IMR-90 (cell line): ENCODE data around the gene CDH2. TPM values are rescaled to one million over a fixed set of nuclear protein-coding genes. Genes with fewer than 3 reads are reported as not detected.

ENCODE experiments used
- ATAC-seq: fragments of 200-7000 bp; cut with Tn5 transposase; 2 replicates; pipeline ENCODE4 v1.9.1; 2020; ENCODE audit warnings: low read depth, mild to moderate bottlenecking, moderate library complexity
- BruUV-seq: library from RNA; stranded (reverse); fragments of 400-500 nt; replicated peaks from 2 replicates; lab custom pipeline; 2021; lab: Mats Ljungman, UMichigan
- CTCF ChIA-PET: fragments of 300-600 bp; formaldehyde crosslinking; extraction: SDS; loops from one replicate; lab custom pipeline; 2021; ENCODE audit warnings: antibody characterized with exemption; lab: Yijun Ruan, JAX
- POLR2A ChIA-PET: fragments of 300-600 bp; sonication (Branson Sonifier 250); formaldehyde crosslinking; loops from one replicate; lab custom pipeline; 2022; ENCODE audit warnings: antibody characterized with exemption; ENCODE audit not compliant: unreplicated experiment; lab: Charles Lee
- DNase-seq: peaks from one replicate; pipeline ENCODE4 v3.0.0; 2013
- H2AFZ ChIP-seq: replicated peaks from 2 replicates; pipeline ENCODE3; 2013; ENCODE audit warnings: low read length, mild to moderate bottlenecking; ENCODE audit not compliant: poor library complexity
- H2AK5ac ChIP-seq: 2 replicates; pipeline ENCODE4 v1.6.1; 2013; ENCODE audit warnings: low read depth, low read length, inconsistent platforms
- H2AK9ac ChIP-seq: replicated peaks from 2 replicates; pipeline ENCODE3; 2013; ENCODE audit warnings: mild to moderate bottlenecking, low read depth, low read length, moderate library complexity; ENCODE audit not compliant: poor library complexity
- H2BK120ac ChIP-seq: 2 replicates; pipeline ENCODE4 v1.6.1; 2013; ENCODE audit warnings: low read depth, low read length, inconsistent platforms
- H2BK15ac ChIP-seq: 3 replicates; pipeline ENCODE4 v1.6.1; 2013; ENCODE audit warnings: low read depth, low read length, inconsistent platforms
- H2BK20ac ChIP-seq: 2 replicates; pipeline ENCODE4 v1.6.1; 2013; ENCODE audit warnings: low read depth, mild to moderate bottlenecking, inconsistent platforms, low read length, moderate library complexity
- H2BK5ac ChIP-seq: 2 replicates; pipeline ENCODE4 v1.6.1; 2013; ENCODE audit warnings: mild to moderate bottlenecking, low read depth, low read length, inconsistent platforms; ENCODE audit not compliant: poor library complexity, severe bottlenecking
- H3K14ac ChIP-seq: replicated peaks from 2 replicates; pipeline ENCODE4 v1.6.1; 2013; ENCODE audit warnings: low read depth, low read length, inconsistent platforms
- H3K18ac ChIP-seq: 2 replicates; pipeline ENCODE4 v1.6.1; 2013; ENCODE audit warnings: low read depth, low read length, control low read depth
- H3K23ac ChIP-seq: 2 replicates; pipeline ENCODE4 v1.6.1; 2013; ENCODE audit warnings: low read depth, low read length, inconsistent platforms
- H3K27ac ChIP-seq: 2 replicates; pipeline ENCODE4 v1.5.1; 2013; ENCODE audit warnings: mild to moderate bottlenecking, control low read depth, low read length; ENCODE audit not compliant: insufficient read depth
- H3K27me3 ChIP-seq: 2 replicates; pipeline ENCODE4 v1.6.1; 2013; ENCODE audit warnings: low read length; ENCODE audit not compliant: control insufficient read depth, insufficient read depth
- H3K36me3 ChIP-seq: 2 replicates; pipeline ENCODE4 v1.6.1; 2013; ENCODE audit warnings: low read length, mixed read lengths; ENCODE audit not compliant: control insufficient read depth, insufficient read depth
- H3K4ac ChIP-seq: 2 replicates; pipeline ENCODE4 v1.6.1; 2013; ENCODE audit warnings: low read depth, low read length, inconsistent platforms
- H3K4me1 ChIP-seq: 2 replicates; pipeline ENCODE4 v1.6.1; 2013; ENCODE audit warnings: low read length, mixed read lengths; ENCODE audit not compliant: control insufficient read depth, insufficient read depth
- H3K4me2 ChIP-seq: 2 replicates; pipeline ENCODE4 v1.6.1; 2013; ENCODE audit warnings: low read depth, mild to moderate bottlenecking, control low read depth, low read length, moderate library complexity
- H3K4me3 ChIP-seq: 2 replicates; pipeline ENCODE4 v1.5.1; 2013; ENCODE audit warnings: low read depth, mild to moderate bottlenecking, control low read depth, low read length, moderate library complexity; ENCODE audit not compliant: insufficient read depth
- H3K56ac ChIP-seq: 2 replicates; pipeline ENCODE4 v1.6.1; 2013; ENCODE audit warnings: low read length, inconsistent platforms; ENCODE audit not compliant: insufficient read depth; ENCODE audit errors: extremely low read depth
- H3K79me1 ChIP-seq, 2 experiments: 2 replicates each; pipeline ENCODE4 v1.6.1; 2013; ENCODE audit warnings: low read length in 2 of 2, inconsistent platforms in 1 of 2, low read depth in 1 of 2
- H3K9ac ChIP-seq: 2 replicates; pipeline ENCODE4 v1.6.1; 2013; ENCODE audit warnings: low read depth, low read length, control low read depth
- H3K9me1 ChIP-seq: 2 replicates; pipeline ENCODE4 v1.6.1; 2013; ENCODE audit warnings: low read length, inconsistent platforms; ENCODE audit not compliant: insufficient read depth
- H3K9me3 ChIP-seq: 2 replicates; pipeline ENCODE4 v1.6.1; 2013; ENCODE audit warnings: low read length; ENCODE audit not compliant: control insufficient read depth, insufficient read depth
- H4K20me1 ChIP-seq: 2 replicates; pipeline ENCODE4 v1.6.1; 2013; ENCODE audit warnings: low read length, inconsistent platforms; ENCODE audit not compliant: insufficient read depth
- H4K5ac ChIP-seq: 2 replicates; pipeline ENCODE4 v1.6.1; 2013; ENCODE audit warnings: mild to moderate bottlenecking, low read depth, low read length, control low read depth
- H4K8ac ChIP-seq, 2 experiments: 2 replicates each; pipeline ENCODE4 v1.6.1; 2013; ENCODE audit warnings: low read depth in 2 of 2, low read length in 2 of 2, control low read depth in 1 of 2, inconsistent platforms in 1 of 2
- H4K91ac ChIP-seq: 2 replicates; pipeline ENCODE4 v1.6.1; 2013; ENCODE audit warnings: low read depth, low read length, inconsistent platforms; ENCODE audit not compliant: insufficient read depth
- BHLHE40 ChIP-seq: fragments of 150-350 bp; IDR thresholded peaks from 2 replicates; pipeline ENCODE4 v1.6.1; 2016; ENCODE audit warnings: mild to moderate bottlenecking, low read depth, low read length
- CEBPB ChIP-seq: IDR thresholded peaks from 2 replicates; pipeline ENCODE4 v1.6.1; 2012; ENCODE audit warnings: low read depth, low read length, improper control_type of control experiment
- FOS ChIP-seq: fragments of 150-350 bp; IDR thresholded peaks from 2 replicates; pipeline ENCODE4 v1.6.1; 2016; ENCODE audit warnings: low read depth, low read length
- MAZ ChIP-seq: IDR thresholded peaks from 2 replicates; pipeline ENCODE4 v1.6.1; 2012; ENCODE audit warnings: low read depth, mild to moderate bottlenecking, low read length, improper control_type of control experiment, moderate library complexity, borderline replicate concordance
- NFE2L2 ChIP-seq: fragments of 150-350 bp; IDR thresholded peaks from 2 replicates; pipeline ENCODE4 v1.6.1; 2016; ENCODE audit warnings: low read depth, mild to moderate bottlenecking, low read length
- POLR2A ChIP-seq: IDR thresholded peaks from 2 replicates; pipeline ENCODE4 v1.6.1; 2012; ENCODE audit warnings: mild to moderate bottlenecking, low read depth, low read length
- RAD21 ChIP-seq: IDR thresholded peaks from 2 replicates; pipeline ENCODE4 v1.6.1; 2012; ENCODE audit warnings: low read length, improper control_type of control experiment
- RCOR1 ChIP-seq: IDR thresholded peaks from 2 replicates; pipeline ENCODE4 v1.6.1; 2012; ENCODE audit warnings: mild to moderate bottlenecking, low read length, improper control_type of control experiment; ENCODE audit not compliant: insufficient replicate concordance
- SMC3 ChIP-seq: fragments of 150-350 bp; IDR thresholded peaks from 2 replicates; pipeline ENCODE4 v1.6.1; 2016; ENCODE audit warnings: low read depth, mild to moderate bottlenecking, antibody characterized with exemption, low read length, moderate library complexity
- WGBS, 2 experiments: methylation state at CpG; one replicate each; pipeline versions ENCODE4 v1.1.5 to v1.1.7; 2013; ENCODE audit warnings: missing lambda C conversion rate in 2 of 2; ENCODE audit not compliant: insufficient read length in 1 of 2; ENCODE audit errors: extremely low coverage in 2 of 2; 5-methylcytosine and 5-hydroxymethylcytosine counted together
- dilution Hi-C: fragments of 300-500 bp; cut with HindIII; formaldehyde crosslinking; loops from one replicate; pipeline ENCODE4 v1.14.3; 2018; ENCODE audit warnings: low sequenced_read_pairs; ENCODE audit not compliant: unreplicated experiment
- in situ Hi-C: fragments of 300-500 bp; cut with MboI; formaldehyde crosslinking; loops from 3 replicates; pipeline ENCODE4 v1.14.3; 2019; ENCODE audit warnings: low sequenced_read_pairs, inconsistent platforms, mixed read lengths
- intact Hi-C: fragments of 100-400 bp; cut with micrococcal nuclease; formaldehyde crosslinking; loops from 2 replicates; pipeline ENCODE4 v1.10.0; 2022
- polyA plus RNA-seq, 3 experiments: library from polyadenylated mRNA; depleted of rRNA; stranded (reverse); fragments of >200 nt; gene quantifications; 2 replicates each; pipeline ENCODE4 v1.2.3, GENCODE V29; 2012; ENCODE audit warnings: low replicate concordance in 1 of 3
- total RNA-seq: library from RNA; depleted of rRNA; stranded (reverse); fragments of >200 nt; gene quantifications from 2 replicates; pipeline ENCODE4 v1.2.3, GENCODE V29; 2012
- TF ChIP-seq, protein P1 (sequence below): fragments of 150-350 bp; IDR thresholded peaks from 2 replicates; pipeline ENCODE4 v1.6.1; 2017; ENCODE audit warnings: mild to moderate bottlenecking, antibody characterized with exemption, low read length, low read depth
- TF ChIP-seq, protein P2 (sequence below): conservative IDR thresholded peaks from 2 replicates; pipeline ENCODE4 v1.5.1; 2012; ENCODE audit warnings: mild to moderate bottlenecking, low read depth, low read length, improper control_type of control experiment
- TF ChIP-seq, protein P3 (sequence below): fragments of 150-350 bp; IDR thresholded peaks from 2 replicates; pipeline ENCODE4 v1.6.1; 2016; ENCODE audit warnings: low read depth, mild to moderate bottlenecking, low read length, moderate library complexity, borderline replicate concordance

The CDH2 gene
- total and polyA plus RNA-seq, 2 of the 4 experiments (the other 2 are of a cell fraction) = 55.6 to 111 TPM

DNA sequence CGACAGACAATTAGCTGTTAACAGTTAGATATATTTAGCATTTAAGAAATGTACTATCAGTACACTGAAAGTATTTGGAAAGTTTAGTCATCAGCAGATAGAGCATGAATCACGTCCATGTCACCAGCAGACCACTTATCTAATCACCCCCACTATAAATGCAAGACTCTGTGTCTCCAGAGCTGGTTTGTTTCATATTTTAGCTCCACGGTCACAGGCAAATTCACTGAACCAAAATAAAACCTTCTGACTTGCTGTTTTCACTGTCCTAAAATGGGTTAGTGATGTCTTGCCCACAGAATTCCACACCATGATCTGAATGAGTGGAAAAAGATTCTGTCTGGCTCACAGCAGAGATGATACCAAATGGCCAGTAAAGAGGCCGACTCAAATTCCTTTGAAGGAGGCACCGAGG lies 64.9 kb downstream of the CDH2 start (continued):
- TF ChIP-seq BHLHE40 (0 out of 2 replicates have a peak, but pooled peaks have one; percentile 43), RAD21 (no peak), FOS (peak; percentile 80)
- TF ChIP-seq, protein P1, sequence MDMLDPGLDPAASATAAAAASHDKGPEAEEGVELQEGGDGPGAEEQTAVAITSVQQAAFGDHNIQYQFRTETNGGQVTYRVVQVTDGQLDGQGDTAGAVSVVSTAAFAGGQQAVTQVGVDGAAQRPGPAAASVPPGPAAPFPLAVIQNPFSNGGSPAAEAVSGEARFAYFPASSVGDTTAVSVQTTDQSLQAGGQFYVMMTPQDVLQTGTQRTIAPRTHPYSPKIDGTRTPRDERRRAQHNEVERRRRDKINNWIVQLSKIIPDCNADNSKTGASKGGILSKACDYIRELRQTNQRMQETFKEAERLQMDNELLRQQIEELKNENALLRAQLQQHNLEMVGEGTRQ = no peak

DNA sequence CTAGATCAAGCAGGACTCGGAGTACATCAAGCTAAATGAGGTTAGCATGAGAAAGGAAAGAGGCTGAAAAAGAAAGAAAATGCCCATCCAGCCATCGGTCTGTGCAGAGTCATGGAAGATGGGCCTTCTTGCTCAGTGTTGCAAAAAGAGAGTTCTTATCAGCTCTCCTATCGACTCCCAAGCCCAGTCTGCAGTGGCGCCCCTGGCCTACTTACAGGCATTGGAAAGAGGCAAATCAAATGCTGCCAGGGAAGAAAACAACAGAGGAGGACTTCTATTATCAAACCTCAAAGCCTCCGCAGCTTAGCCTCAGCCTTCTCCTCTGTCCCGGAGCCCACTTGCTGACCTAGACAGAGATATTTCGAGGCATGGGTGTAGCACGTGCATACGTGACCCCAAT lies 66.0 kb downstream of the CDH2 start:
- peak overlapping the region in 1 of 2 experiments; percentile 28; a peak in 2 of 4 replicates for H4K8ac ChIP-seq
- H3K18ac ChIP-seq = peak overlapping the region; percentile 56; the same call in 1 of the 2 replicates
- peak overlapping the region; percentile 61 for H3K4ac ChIP-seq
- peak overlapping the region; percentile 35 for H2BK5ac ChIP-seq
- H3K56ac ChIP-seq = no peak overlapping the region
- no peak overlapping the region for H2AK9ac ChIP-seq
- no peaks in the 10 kb centered on the region for H3K36me3 ChIP-seq
- H3K4me1 ChIP-seq = peaks cover 19% of the 10 kb centered on the region
- dilution Hi-C loops = no loop called here
- H4K5ac ChIP-seq = no peak overlapping the region
- peak overlapping the region; percentile 75 for H4K91ac ChIP-seq
- peak overlapping the region; percentile 9; the same call in 2 of the 3 replicates for H2BK15ac ChIP-seq
- H2BK20ac ChIP-seq = peak overlapping the region; percentile 58
- no peak overlapping the region for H3K9ac ChIP-seq
- H4K20me1 ChIP-seq = no peaks in the 10 kb centered on the region
- H3K9me1 ChIP-seq = peaks cover 14% of the 10 kb centered on the region
- DNase-seq (no peak), ATAC-seq (no peak)
- WGBS, 2 experiments = no CpG with 5 or more reads among the region's 9 CpGs
- H3K27ac ChIP-seq = no peak overlapping the region
- H3K4me3 ChIP-seq = no peak overlapping the region
- no peaks in the 10 kb centered on the region for H3K9me3 ChIP-seq
- in situ Hi-C loops = no loop called here
- BruUV-seq = no TSS peak
- peak overlapping the region; percentile 56; the same call in 1 of the 2 replicates for H3K14ac ChIP-seq
- H2AFZ ChIP-seq = no peak overlapping the region
- H3K23ac ChIP-seq = 0 out of 2 replicates have a peak overlapping the region, but pooled peaks have one; percentile 1
- peak overlapping the region; percentile 27; the same call in 1 of the 2 replicates for H2AK5ac ChIP-seq
- peaks cover 13 to 39% of the 10 kb centered on the region in 2 experiments for H3K79me1 ChIP-seq
- intact Hi-C loops = loop anchor here (5.0 kb wide), 2 partner anchors 44 to 66 kb away; partner anchors contain the start of gene CDH2
- peak overlapping the region; percentile 89 for H2BK120ac ChIP-seq
- CTCF ChIA-PET = no interaction called here
- no peak overlapping the region for H3K4me2 ChIP-seq
- no peaks in the 10 kb centered on the region for H3K27me3 ChIP-seq
- POLR2A ChIA-PET = no interaction called here
- TF ChIP-seq BHLHE40 (no peak), CEBPB (no peak), RCOR1 (no peak), SMC3 (no peak), POLR2A (no peak), MAZ (no peak), NFE2L2 (no peak)
- TF ChIP-seq, protein P2, sequence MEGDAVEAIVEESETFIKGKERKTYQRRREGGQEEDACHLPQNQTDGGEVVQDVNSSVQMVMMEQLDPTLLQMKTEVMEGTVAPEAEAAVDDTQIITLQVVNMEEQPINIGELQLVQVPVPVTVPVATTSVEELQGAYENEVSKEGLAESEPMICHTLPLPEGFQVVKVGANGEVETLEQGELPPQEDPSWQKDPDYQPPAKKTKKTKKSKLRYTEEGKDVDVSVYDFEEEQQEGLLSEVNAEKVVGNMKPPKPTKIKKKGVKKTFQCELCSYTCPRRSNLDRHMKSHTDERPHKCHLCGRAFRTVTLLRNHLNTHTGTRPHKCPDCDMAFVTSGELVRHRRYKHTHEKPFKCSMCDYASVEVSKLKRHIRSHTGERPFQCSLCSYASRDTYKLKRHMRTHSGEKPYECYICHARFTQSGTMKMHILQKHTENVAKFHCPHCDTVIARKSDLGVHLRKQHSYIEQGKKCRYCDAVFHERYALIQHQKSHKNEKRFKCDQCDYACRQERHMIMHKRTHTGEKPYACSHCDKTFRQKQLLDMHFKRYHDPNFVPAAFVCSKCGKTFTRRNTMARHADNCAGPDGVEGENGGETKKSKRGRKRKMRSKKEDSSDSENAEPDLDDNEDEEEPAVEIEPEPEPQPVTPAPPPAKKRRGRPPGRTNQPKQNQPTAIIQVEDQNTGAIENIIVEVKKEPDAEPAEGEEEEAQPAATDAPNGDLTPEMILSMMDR = no peak
- TF ChIP-seq, protein P1 = no peak
- TF ChIP-seq, protein P3, sequence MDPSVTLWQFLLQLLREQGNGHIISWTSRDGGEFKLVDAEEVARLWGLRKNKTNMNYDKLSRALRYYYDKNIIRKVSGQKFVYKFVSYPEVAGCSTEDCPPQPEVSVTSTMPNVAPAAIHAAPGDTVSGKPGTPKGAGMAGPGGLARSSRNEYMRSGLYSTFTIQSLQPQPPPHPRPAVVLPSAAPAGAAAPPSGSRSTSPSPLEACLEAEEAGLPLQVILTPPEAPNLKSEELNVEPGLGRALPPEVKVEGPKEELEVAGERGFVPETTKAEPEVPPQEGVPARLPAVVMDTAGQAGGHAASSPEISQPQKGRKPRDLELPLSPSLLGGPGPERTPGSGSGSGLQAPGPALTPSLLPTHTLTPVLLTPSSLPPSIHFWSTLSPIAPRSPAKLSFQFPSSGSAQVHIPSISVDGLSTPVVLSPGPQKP = no peak
